Non-pigmented ciliary epithelial cell (primary cell): ENCODE results near the gene STING1.

Experiments used
- DNase-seq: peaks from one replicate; pipeline ENCODE4 v3.0.0-alpha.2; 2010; ENCODE audit warnings: low read depth

The STING1 gene

DNA sequence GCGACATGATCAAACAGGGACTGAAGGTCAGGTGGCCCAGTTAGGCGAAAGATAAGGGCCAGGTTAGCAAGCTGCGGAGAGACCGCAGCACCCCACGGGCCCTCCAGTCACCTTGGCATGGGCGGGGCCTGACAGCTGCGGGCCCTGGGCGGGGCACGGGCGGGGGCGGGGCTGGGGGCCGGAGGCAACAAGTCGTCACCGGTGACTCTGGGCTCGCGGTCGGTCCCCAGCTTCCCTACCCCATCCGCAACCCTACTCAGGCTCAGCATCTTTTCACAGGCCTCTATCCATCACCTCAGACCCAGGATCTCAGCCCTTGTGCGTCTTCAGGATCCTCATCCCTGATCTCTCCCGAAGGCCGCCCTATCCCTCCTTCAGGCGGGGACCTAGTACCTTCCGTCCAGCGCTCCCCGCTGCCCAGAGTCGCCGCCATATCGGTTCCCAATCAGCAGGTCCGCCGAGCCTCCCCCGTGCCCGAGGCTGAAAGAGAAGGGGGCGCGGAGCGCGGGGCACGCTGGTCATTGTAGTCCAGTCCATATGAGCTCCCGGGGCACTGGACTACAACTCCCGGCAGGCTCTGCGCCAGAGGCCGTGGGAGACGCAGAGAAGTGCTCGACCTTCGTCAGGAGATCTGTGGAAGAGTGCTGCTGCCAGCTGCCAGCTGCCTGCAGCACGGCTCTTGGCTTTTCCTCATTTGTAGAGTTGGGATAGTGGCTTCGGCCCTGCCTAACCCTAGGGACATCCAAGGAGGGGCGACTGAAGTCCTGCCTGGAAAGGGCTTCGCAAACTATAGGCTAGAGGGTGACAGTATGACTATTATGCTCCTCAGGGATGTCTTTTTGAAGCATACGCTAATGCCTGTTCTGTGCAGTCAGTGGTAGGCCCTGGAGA lies 43.3 kb downstream of the STING1 start, which contains the start of gene DNAJC18:
Gene DNAJC18 (minus strand): TSS at position 513 of the 891 bp plus-strand sequence. CDS start 80 bp downstream, at position 433.
- no peak for DNase-seq

GRCh38 chr5:139438707-139439012 lies 43.9 kb downstream of the STING1 start:
- no peak for DNase-seq

DNA sequence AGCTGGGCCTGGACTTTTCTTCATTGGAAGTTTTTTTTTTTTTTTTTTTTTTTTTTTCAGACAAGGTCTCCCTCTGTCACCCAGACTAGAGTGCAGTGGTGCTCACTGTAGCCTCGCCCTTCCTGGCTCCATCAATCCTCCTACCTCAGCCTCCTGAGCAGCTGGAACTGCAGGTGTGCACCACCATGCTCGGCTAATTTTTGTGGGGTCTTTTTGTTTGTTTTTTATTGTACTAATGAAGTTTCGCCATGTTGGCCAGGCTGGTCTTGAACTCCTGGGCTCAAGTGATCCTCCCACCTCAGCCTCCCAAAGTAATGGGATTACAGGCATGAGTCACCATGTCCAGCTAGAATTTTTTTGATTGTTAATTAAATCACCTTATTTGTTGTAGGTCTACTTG lies 46.9 kb downstream of the STING1 start:
- DNase-seq: no peak

DNA sequence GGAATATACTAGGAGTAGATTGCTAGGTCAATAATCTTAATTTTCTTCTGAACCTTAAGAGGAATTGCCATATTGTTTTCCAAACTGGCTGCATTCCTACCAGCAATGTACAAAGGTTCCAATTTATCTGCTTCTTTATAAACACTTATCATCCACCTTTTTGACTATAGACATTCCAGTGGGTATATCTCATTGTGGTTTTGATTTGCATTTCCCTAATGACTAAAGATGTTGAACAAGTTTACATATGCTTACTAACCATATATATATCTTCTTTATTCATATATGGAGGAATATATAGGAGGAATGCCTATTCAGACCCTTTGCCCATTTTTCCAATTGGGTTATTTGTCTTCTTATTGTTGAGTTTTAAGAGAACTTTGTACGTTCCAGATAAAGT lies 50.9 kb downstream of the STING1 start:
- no peak for DNase-seq

DNA sequence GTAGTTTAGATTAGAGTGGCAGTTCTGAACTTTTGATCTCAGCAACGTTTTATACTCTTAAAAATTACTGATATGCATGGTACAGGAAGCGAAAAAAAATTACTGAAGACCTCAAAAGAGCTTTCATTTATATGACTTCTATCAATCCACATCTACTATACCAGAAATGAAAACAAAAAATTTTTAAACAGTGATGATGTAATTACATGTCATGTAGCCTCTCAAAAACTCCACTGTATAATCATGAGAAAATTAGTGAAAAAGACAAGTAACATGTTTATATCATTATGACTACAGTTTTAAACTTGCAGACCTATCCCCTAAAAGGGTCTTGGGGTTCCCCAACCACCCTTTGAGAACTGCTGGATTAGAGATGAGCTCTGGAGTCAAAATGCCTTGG lies 52.5 kb downstream of the STING1 start:
- DNase-seq: no peak

DNA sequence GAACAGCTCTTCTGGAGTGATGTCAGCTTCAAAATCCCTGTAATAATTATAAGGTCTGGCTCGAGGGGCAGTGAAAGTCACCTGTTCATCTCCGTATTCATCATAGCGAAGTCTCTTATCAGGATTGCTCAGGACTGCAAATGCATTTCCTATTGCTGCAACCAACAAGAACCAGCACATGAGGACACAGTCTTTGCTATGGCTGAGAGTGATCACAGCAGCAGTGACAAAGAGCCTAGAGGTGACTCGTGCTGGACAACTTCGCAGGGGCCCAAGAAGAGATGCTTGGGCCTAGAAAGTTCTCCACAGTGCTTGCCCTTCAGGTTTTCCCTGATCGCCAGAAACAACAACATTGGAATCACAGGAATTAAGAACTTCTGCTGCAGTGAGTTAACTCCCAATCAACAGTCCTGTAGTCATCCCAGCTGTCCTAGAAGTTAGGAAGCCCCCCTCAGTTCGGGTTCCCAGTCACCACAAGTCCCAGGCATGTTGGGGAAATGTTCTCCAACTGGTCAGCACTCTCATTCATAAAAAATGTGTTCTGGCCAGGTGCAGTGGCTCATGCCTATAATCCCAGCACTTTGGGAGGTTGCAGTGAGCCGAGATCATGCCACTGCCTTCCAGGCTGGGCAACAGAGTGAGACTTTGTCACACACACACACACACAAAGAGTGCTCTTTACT lies 56.2 kb downstream of the STING1 start:
- DNase-seq: no peak
